Measurements from ENCODE around the gene METTL27. TPM values are rescaled to one million over a fixed set of nuclear protein-coding genes. Genes with fewer than 3 reads are reported as not detected.
"Not testable (repeated sequence)": the region's sequence is repeated elsewhere in the genome, so short reads cannot be mapped to it uniquely, and the experiment has no call there.

The METTL27 gene
- total RNA-seq (2014; rRNA removed; shearing (Covaris generic)), result 0.12 and 0.29 TPM in 2 replicates

DNA sequence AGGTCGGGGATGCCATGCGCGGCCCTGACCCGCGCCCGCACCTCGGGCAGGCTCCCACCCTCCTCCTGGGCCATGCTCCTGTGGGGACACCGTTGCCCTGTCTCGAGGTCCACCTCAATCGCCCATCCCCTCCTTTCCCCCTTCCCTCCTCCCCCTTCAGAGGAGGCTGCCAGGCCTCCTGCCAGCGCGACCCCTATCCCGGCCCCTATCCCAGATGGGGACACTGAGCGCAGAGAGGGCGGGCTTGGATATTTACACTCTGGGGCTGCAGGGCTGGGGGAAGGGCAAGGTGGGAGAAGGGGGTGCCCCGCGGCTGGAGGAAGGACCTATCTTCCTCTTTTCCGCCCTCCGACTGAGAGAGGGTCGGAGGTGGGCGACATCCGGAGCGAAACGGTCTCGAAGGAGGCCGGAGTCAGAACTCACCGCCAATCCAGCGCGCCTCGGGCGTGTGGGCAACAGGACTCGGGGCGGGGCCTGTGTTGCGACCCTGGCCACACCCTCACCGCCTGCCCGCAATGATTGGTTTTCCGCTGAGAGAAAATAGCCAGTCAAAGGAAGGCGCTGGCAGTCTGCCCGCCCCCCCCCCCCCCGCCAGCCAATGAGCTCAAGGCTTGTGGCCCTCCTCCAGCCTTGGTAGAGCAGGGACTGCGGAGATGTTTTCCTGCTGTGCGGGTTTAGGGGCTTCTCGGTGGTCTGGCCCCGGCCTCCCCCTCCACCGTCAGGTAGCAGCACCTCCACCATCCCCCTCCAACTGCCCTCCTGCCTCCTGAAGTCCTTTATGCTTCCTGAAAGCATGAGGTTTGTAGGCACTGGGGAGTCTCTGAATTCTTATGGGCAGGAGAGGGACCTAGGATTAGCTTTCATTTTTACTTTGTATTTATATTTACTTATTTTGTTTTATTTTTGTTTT is at the start of gene METTL27:
METTL27 (minus strand) TSS at position 450 of the 910 bp plus-strand sequence; CDS start at position 74, 376 bp downstream.
- DNase-seq (ENCODE audit: low read depth), result peak; percentile 93

DNA sequence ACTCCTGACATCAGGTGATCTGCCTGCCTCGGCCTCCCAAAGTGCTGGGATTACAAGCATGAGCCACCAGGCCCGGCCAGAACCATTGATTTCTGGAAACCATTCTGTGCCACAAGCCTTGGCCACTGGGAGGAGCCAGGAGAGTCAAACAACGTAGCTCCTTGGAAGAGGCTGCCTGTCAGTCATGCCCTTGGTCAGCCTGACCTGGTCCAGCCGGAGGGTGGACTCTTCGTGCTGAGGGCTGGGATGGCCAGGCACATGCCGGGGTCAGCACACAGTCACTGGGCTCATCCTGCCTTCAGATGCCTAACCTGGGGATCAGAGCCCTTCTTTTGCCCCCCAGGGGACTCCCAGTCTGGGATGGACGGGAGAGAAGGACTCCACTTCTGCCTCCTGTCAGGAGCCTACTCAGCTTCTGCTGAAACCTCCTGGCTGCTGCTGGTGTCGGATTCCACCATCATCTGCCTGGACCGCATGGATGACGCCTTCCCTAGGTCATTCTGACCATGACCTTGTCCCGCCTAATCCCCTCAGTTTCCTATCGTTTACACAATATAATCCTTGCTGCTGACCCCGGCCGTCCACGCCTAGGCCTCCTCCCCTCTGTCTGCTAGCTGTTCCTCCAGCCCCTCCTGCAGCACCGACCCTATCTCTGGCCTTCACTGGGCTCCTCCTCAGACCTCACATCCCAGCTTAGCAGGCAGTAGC is 49.0 kb upstream of the METTL27 start:
- peak; percentile 37 for DNase-seq (ENCODE audit: low read depth)

DNA sequence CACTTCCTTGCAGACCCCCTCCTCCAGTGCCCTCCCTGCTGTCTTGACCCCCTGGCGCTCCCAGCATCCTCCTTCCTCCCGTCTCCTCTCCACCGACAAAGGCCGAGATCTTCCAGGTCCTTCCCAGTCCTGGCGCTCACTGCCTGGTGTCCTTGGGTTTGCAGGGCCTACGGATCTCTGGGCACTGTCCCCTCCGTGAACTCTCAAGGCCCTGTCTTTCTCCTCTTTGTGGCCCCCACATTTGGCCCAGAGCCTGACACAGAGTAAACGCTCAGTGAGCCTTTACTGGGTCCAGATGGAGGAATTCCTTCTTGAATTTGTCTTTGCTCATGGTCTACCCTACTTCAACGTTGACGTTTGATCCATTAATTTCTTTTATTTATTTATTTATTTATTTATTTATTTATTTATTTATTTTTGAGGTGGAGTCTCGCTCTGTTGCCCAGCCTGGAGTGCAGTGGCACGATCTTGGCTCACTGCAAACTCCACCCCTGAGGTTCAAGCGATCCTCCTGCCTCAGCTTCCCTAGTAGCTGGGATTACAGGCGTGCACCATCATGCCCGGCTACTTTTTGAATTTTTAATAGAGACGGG is 48.3 kb upstream of the METTL27 start:
- DNase-seq (ENCODE audit: low read depth), result peak; percentile 73

GRCh38 chr7:73888959-73889358 is 46.6 kb upstream of the METTL27 start:
- DNase-seq (ENCODE audit: low read depth), result no peak

DNA sequence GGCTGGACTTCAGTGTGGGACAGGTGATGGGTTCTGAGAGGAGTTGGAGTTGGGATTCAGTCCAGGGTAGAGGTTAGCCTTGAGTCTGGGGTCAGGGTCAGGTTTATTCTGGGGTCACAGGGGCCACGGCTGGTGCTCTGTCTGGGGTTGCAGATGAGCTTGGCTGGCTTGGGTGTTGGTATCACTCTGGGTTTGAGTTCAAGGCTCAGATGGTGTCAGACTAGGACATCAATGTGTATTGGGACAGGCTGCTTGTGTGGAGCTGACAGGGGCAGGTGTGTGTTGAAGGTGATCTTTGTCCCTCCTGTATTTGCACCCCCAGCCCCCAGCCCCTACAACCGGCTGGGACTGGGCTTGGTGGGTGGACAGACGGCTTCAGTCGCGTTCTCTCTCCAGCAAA is 45.4 kb upstream of the METTL27 start:
- no peak for DNase-seq (ENCODE audit: low read depth)

GRCh38 chr7:73885975-73886798 is 43.9 kb upstream of the METTL27 start:
- DNase-seq (ENCODE audit: low read depth), result peak; percentile 50

DNA sequence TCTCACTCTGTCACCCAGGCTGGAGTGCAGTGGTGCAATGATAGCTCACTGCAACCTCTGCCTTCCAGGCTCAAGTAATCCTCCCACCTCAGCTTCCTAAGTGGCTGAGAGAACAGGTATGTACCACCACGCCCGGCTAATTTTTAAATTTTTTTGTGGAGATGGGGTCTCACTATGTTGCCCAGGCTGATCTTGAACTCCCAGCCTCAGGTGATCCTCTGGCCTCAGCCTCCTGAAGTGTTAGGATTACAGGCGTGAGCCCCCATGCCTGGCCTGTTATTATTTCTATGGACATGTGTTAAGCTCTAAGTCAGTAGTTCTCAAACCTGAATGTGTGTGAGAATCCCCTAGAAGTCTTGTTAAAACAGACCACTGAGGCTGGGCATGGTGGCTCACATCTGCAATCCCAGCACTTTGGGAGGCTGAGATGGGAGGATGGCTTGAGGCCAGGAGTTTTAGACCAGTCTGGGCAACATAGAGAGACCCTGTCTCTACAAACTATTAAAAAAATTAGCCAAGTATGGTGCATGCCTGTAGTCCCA is 43.2 kb upstream of the METTL27 start:
- no peak for DNase-seq (ENCODE audit: low read depth)

DNA sequence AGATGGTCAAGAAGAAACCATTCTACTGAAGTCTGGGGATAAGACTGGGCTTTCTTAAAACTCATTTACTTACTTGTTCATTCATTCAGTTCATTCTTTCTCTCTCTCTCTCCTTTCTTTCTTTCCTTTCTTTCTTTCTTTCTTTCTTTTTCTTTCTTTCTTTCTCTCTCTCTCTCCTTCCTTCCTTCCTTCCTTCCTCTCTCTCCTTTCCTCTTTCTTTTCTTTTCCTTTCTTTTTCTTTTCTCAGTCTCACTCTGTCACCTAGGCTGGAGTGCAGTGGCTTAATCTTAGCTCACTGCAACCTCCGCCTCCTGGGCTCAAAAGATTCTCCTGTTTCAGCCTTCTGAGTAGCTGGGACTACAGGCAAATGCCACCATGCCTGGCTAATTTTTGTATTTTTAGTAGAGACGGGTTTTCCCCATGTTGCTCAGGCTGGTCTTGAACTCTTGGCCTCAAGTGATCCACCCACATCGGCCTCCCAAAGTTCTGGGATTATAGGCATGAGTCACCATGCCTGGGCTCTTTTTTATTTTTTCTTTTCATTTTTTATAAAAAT is 42.6 kb upstream of the METTL27 start:
- not testable (repeated sequence) for DNase-seq (ENCODE audit: low read depth)

- DNase-seq (ENCODE audit: low read depth), result no peak
These were observed 39.7 kb upstream of the METTL27 start for GRCh38 chr7:73882047-73882402.

GRCh38 chr7:73881352-73882046 is 39.2 kb upstream of the METTL27 start:
- no peak for DNase-seq (ENCODE audit: low read depth)

GRCh38 chr7:73880755-73881328 is 38.5 kb upstream of the METTL27 start:
- no peak for DNase-seq (ENCODE audit: low read depth)

GRCh38 chr7:73879977-73880681 is 37.8 kb upstream of the METTL27 start:
- DNase-seq (ENCODE audit: low read depth), result peak; percentile 56

DNA sequence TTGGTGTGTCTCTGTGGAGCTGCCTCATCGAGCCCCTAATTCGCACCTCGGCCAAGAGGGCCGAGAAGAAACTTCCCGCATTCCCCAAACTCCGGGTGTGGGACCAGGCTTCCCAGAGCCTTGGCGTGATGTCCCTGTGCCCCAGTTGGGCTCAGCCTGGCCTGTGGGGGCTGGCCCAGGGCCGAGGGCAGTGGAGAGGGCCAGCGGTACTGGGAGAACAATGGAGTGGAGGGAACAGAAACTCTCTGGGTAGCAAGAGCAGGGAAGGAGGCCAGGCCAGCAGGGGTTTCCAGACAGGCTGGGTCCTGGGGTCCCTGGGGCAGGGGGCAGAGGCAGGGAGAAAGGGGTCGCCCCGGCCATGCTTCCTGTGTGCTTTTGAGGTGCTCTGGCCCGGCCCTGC is 34.7 kb upstream of the METTL27 start:
- no peak for DNase-seq (ENCODE audit: low read depth)

GRCh38 chr7:73876361-73876760 is 34.0 kb upstream of the METTL27 start:
- DNase-seq (ENCODE audit: low read depth), result no peak

- no peak for DNase-seq (ENCODE audit: low read depth)
These were observed 30.0 kb upstream of the METTL27 start for GRCh38 chr7:73872056-73872908.

DNA sequence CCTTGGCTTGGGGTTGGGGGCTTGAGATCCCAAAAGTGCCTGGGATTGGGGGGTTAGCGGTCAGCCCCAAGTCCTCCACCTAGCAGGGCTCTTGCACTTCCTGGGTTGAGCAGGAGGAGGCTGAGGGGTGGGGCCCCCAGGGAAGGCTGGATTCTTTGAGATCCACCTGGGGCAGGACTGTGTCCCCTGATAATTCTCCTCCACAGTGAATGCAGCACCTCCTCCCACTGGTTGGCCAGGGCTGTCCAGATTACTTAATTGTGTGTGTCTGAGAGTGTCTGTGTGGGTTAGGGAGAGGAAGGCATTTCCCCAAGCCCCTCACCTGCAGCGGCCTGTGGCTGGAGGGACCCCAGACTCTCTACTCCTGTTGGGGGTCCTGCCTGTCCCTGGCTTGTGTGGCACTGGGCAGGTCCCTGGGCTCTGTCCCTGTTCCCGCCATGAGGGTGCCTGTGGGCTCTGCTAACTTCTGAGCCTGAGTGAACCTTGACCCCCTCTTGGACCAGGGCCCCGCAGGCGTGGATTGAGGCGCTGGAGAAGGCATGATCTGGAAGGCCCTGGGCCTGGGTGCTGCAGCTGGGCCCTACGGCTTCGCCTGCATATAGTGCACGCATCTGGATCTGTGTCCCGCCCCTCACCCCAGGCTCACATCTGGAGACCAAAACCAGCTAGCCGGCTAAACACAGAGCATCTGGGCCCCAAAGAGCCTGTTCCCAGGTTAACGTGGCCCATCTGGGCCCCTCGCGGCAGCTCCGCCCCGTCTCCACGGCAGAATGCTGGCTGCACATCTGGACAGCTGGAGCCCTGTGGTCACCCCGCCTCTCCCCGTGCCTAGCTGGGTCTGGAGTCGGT is 29.1 kb upstream of the METTL27 start:
- peak; percentile 26 for DNase-seq (ENCODE audit: low read depth)

DNA sequence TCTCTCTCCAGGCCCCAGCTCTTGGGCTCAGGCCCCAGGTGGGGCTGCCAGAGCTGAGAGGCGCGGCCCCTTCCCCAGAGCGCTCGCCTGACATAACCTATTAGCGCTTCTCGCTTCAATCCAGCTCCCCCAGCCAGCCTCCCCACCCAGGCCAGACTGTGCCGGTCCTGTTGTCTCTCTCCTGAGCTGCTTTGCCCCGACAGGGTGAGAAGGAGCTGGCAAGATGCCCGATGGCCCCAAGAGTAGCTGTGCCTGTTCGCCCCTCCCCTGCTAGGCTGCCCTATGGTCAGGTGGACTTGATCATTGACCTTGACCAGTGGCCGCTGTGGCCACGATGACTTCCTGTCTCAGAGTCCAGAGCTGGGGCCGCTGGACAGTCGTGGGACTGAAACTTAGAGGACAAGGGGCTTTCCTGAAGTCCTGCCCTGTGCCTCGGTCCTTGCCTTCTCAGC is 27.8 kb upstream of the METTL27 start:
- no peak for DNase-seq (ENCODE audit: low read depth)
